SK-N-SH (cell line): ENCODE data around the gene TSSC4. TPM values are rescaled to one million over a fixed set of nuclear protein-coding genes. Genes with fewer than 3 reads are reported as not detected.

ENCODE experiments used
- CTCF ChIA-PET: fragments of 300-600, 350-600 bp; formaldehyde crosslinking; extraction: SDS; loops from one replicate; lab custom pipeline; 2021; lab: Yijun Ruan, JAX
- POLR2A ChIA-PET: fragments of 350-600 bp; sonication (Branson Sonifier 250); formaldehyde crosslinking; extraction: SDS; loops from one replicate; lab custom pipeline; 2020; ENCODE audit warnings: antibody characterized with exemption, inconsistent platforms; lab: Yijun Ruan, JAX
- DNase-seq: peaks from one replicate; pipeline ENCODE4 v3.0.0; 2012
- H2AFZ ChIP-seq: fragments of 200-600 bp; sonication (generic); 2 replicates; pipeline ENCODE4 v1.8.1; 2016; ENCODE audit warnings: antibody characterized with exemption, mild to moderate bottlenecking, low read depth
- H3F3A ChIP-seq: fragments of 200-600 bp; sonication (generic); replicated peaks from 2 replicates; pipeline ENCODE3; 2016; ENCODE audit warnings: antibody characterized with exemption, mild to moderate bottlenecking; ENCODE audit not compliant: insufficient read depth
- H3K27ac ChIP-seq, 2 experiments: fragments of 200-500 bp in 1 of 2; fragments of 200-600 bp in 1 of 2; sonication (Bioruptor generic) in 1 of 2; sonication (generic), shearing (Covaris generic) in 1 of 2; 2 replicates each; pipeline versions ENCODE4 v1.5.1 to v1.6.1; 2014 to 2016; ENCODE audit warnings: low read depth in 2 of 2, inconsistent platforms in 1 of 2, low read length in 1 of 2, mild to moderate bottlenecking in 1 of 2, mixed read lengths in 1 of 2
- H3K27me3 ChIP-seq: fragments of 200-600 bp; sonication (generic), shearing (Covaris generic); 2 replicates; pipeline ENCODE4 v1.6.1; 2016; ENCODE audit warnings: mixed run types; ENCODE audit not compliant: insufficient read depth
- H3K36me3 ChIP-seq, 2 experiments: fragments of 200-500 bp in 1 of 2; fragments of 200-600 bp in 1 of 2; sonication (Bioruptor generic) in 1 of 2; sonication (generic) in 1 of 2; replicated peaks in 1 of 2; 2 replicates each; pipeline versions ENCODE3 to v1.5.1; 2014 to 2016; ENCODE audit warnings: low read length in 1 of 2, mild to moderate bottlenecking in 1 of 2; ENCODE audit not compliant: insufficient read depth in 2 of 2, control insufficient read depth in 1 of 2
- H3K4me1 ChIP-seq, 2 experiments: fragments of 200-500 bp in 1 of 2; fragments of 200-600 bp in 1 of 2; sonication (Bioruptor generic) in 1 of 2; sonication (generic), shearing (Covaris generic) in 1 of 2; 2 replicates each; pipeline versions ENCODE4 v1.5.1 to v1.6.1; 2014 to 2016; ENCODE audit warnings: low read depth in 1 of 2, low read length in 1 of 2, mixed run types in 1 of 2; ENCODE audit not compliant: insufficient read depth in 2 of 2, control insufficient read depth in 1 of 2
- H3K4me2 ChIP-seq: fragments of 200-600 bp; sonication (generic), shearing (Covaris generic); 2 replicates; pipeline ENCODE4 v1.6.1; 2017; ENCODE audit warnings: mixed run types
- H3K4me3 ChIP-seq, 2 experiments: fragments of 200-500 bp in 1 of 2; fragments of 200-600 bp in 1 of 2; sonication (Bioruptor generic) in 1 of 2; sonication (generic), shearing (Covaris generic) in 1 of 2; 2 replicates each; pipeline versions ENCODE4 v1.5.1 to v1.8.1; 2014 to 2016; ENCODE audit warnings: low read depth in 2 of 2, inconsistent platforms in 1 of 2, low read length in 1 of 2, mild to moderate bottlenecking in 1 of 2, mixed read lengths in 1 of 2, moderate library complexity in 1 of 2
- H3K79me2 ChIP-seq: fragments of 200-600 bp; sonication (generic); 2 replicates; pipeline ENCODE4 v1.8.1; 2017; ENCODE audit warnings: mild to moderate bottlenecking; ENCODE audit not compliant: insufficient read depth
- H3K9ac ChIP-seq: fragments of 200-600 bp; sonication (generic); 2 replicates; pipeline ENCODE4 v1.6.1; 2017; ENCODE audit warnings: mixed run types
- H3K9me2 ChIP-seq: fragments of 200-600 bp; sonication (generic); 2 replicates; pipeline ENCODE4 v1.6.1; 2017; ENCODE audit warnings: mixed run types
- H3K9me3 ChIP-seq: fragments of 200-600 bp; sonication (generic); 2 replicates; pipeline ENCODE4 v1.6.1; 2017; ENCODE audit warnings: mixed run types, mild to moderate bottlenecking, moderate library complexity
- H4K20me1 ChIP-seq: fragments of 200-600 bp; sonication (generic); 2 replicates; pipeline ENCODE4 v1.6.1; 2017; ENCODE audit warnings: mild to moderate bottlenecking, mixed run types; ENCODE audit not compliant: insufficient read depth
- CTCF ChIP-seq: fragments of 200-600 bp; sonication (generic); IDR thresholded peaks from 2 replicates; pipeline ENCODE4 v1.6.1; 2017; ENCODE audit warnings: antibody characterized with exemption, mild to moderate bottlenecking, moderate library complexity
- FOXM1 ChIP-seq: IDR thresholded peaks from 2 replicates; pipeline ENCODE4 v1.4.0; 2012; ENCODE audit warnings: low read depth, mild to moderate bottlenecking
- GABPA ChIP-seq: IDR thresholded peaks from 2 replicates; pipeline ENCODE4 v1.4.0; 2012; ENCODE audit warnings: low read depth, mild to moderate bottlenecking
- MAX ChIP-seq: IDR thresholded peaks from 2 replicates; pipeline ENCODE4 v1.4.0; 2012; ENCODE audit warnings: low read depth
- MEF2A ChIP-seq: IDR thresholded peaks from 2 replicates; pipeline ENCODE4 v1.4.0; 2012; ENCODE audit warnings: low read depth, borderline replicate concordance
- REST ChIP-seq: IDR thresholded peaks from 2 replicates; pipeline ENCODE4 v1.6.1; 2012; ENCODE audit warnings: mild to moderate bottlenecking, low read depth, low read length, moderate library complexity
- SIN3A ChIP-seq: IDR thresholded peaks from 2 replicates; pipeline ENCODE4 v1.6.1; 2012; ENCODE audit warnings: low read depth, mild to moderate bottlenecking, low read length, moderate library complexity, borderline replicate concordance
- TCF12 ChIP-seq: IDR thresholded peaks from 2 replicates; pipeline ENCODE4 v1.4.0; 2012
- ZBTB33 ChIP-seq: IDR thresholded peaks from 2 replicates; pipeline ENCODE4 v1.4.0; 2012; ENCODE audit warnings: low read depth, borderline replicate concordance
- WGBS: methylation state at CpG from one replicate; pipeline ENCODE4 v1.1.6; 2017; ENCODE audit warnings: low lambda C conversion rate; 5-methylcytosine and 5-hydroxymethylcytosine counted together
- polyA plus RNA-seq, 3 experiments: library from polyadenylated mRNA; depleted of rRNA; stranded (reverse); fragments of >200 nt; gene quantifications; 2 replicates each; pipeline ENCODE4 v1.2.3, GENCODE V29; 2012

TSSC4 gene
- polyA plus RNA-seq, 1 of the 3 experiments (the other 2 are of a cell fraction), result 45.1 TPM

- Histone ChIP-seq H3K9ac (no peak overlapping the region), H3K9me3 (no peaks in the 10 kb centered on the region), H3K79me2 (no peaks in the 10 kb centered on the region), H4K20me1 (no peaks in the 10 kb centered on the region), H3K4me3 (no peak overlapping the region), H3F3A (no peaks in the 10 kb centered on the region), H3K27me3 (no peaks in the 10 kb centered on the region), H3K36me3 (no peaks in the 10 kb centered on the region), H2AFZ (no peak overlapping the region), H3K27ac (no peak overlapping the region), H3K4me1 (no peaks in the 10 kb centered on the region; a peak in 1 of 4 replicates), H3K9me2 (no peaks in the 10 kb centered on the region), H3K4me2 (no peak overlapping the region)
- TF ChIP-seq CTCF, result no peak
- no peak for TF ChIP-seq FOXM1
- no peak for TF ChIP-seq MAX
- TF ChIP-seq GABPA, result no peak
- no peak for TF ChIP-seq REST
- no peak for TF ChIP-seq TCF12
- TF ChIP-seq SIN3A, result no peak
- TF ChIP-seq MEF2A, result no peak
- CTCF ChIA-PET, result interaction anchor here (0.6 to 11.8 kb wide), 73 partner anchors 10 to 543 kb away, joined by 3 to 461 read pairs (median 5); partner anchors contain the start of genes ASCL2, C11orf21, CDKN1C and KCNQ1
- no peak for DNase-seq
- POLR2A ChIA-PET, result interaction anchor here (0.6 to 2.2 kb wide), 6 partner anchors 16 to 228 kb away, joined by 3 to 6 read pairs (median 4); partner anchors contain the start of gene TSSC4
- 66% methylated on average over 6 of the region's 19 CpGs for WGBS
These were observed 20.9 kb downstream of the TSSC4 start for GRCh38 chr11:2421226-2421994.

- 88% methylated on average over 8 of the region's 17 CpGs for WGBS
- H2AFZ ChIP-seq, result no peak overlapping the region
- no peaks in the 10 kb centered on the region for H3K36me3 ChIP-seq
- POLR2A ChIA-PET, result interaction anchor here (0.6 to 1.7 kb wide), 3 partner anchors 21 to 117 kb away, joined by 4 to 6 read pairs (median 4); partner anchors contain the start of gene TSSC4
- no peaks in the 10 kb centered on the region for H3K79me2 ChIP-seq
- H3K4me3 ChIP-seq, result no peak overlapping the region
- TF ChIP-seq ZBTB33, result no peak
- no peak overlapping the region for H3K27ac ChIP-seq
- no peak for DNase-seq
- H3K27me3 ChIP-seq, result no peaks in the 10 kb centered on the region
- CTCF ChIA-PET, result interaction anchor here (0.5 to 11.8 kb wide), 13 partner anchors 20 to 468 kb away, joined by 3 to 461 read pairs (median 101); partner anchors contain the start of genes C11orf21, CDKN1C, KCNQ1 and TRPM5
- no peaks in the 10 kb centered on the region for H3F3A ChIP-seq
- H3K4me1 ChIP-seq, result no peaks in the 10 kb centered on the region; a peak in 1 of 4 replicates
- H3K9me3 ChIP-seq, result no peaks in the 10 kb centered on the region
- no peak overlapping the region for H3K4me2 ChIP-seq
- no peaks in the 10 kb centered on the region for H4K20me1 ChIP-seq
- no peaks in the 10 kb centered on the region for H3K9me2 ChIP-seq
- H3K9ac ChIP-seq, result no peak overlapping the region
These were observed 21.4 kb downstream of the TSSC4 start for GRCh38 chr11:2421996-2422395.
